ENCODE results near the gene INSYN2A. TPM values are rescaled to one million over a fixed set of nuclear protein-coding genes. Genes with fewer than 3 reads are reported as not detected.

Gene INSYN2A, protein sequence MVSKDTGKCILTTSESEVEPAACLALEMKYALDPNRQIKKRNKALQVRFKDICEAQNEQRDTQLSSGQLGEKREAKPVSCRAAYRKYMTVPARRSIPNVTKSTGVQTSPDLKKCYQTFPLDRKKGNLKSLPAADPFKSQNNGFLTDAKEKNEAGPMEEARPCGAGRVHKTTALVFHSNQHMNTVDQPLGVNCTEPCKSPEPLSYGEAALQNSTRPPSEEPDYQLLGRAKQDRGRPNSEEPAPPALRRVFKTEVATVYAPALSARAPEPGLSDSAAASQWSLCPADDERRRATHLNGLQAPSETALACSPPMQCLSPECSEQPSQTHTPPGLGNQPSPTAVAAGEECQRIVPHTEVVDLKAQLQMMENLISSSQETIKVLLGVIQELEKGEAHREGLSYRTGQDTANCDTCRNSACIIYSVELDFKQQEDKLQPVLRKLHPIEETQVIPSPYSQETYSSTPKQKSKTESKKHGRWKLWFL
- 0.20 and 0.25 TPM in 2 replicates for polyA plus RNA-seq (2011; rRNA removed)
- 0.19 and 0.25 TPM in 2 replicates for polyA plus RNA-seq (2012; cell fraction: cytosol; rRNA removed)
- polyA plus RNA-seq (2012; cell fraction: nucleus; rRNA removed), result 0.20 and 0.23 TPM in 2 replicates
- 0.47 to 0.62 TPM (median 0.54 TPM) in 3 replicates for polyA plus RNA-seq (2017; fragmentation: RNase III; extraction: RNeasy Plus Mini Kit Qiagen cat#74134 plus additional on column Dnase treatment)
- polyA minus RNA-seq (2011; rRNA and poly(A)+ RNA removed), result 0.24 and 0.25 TPM in 2 replicates

DNA sequence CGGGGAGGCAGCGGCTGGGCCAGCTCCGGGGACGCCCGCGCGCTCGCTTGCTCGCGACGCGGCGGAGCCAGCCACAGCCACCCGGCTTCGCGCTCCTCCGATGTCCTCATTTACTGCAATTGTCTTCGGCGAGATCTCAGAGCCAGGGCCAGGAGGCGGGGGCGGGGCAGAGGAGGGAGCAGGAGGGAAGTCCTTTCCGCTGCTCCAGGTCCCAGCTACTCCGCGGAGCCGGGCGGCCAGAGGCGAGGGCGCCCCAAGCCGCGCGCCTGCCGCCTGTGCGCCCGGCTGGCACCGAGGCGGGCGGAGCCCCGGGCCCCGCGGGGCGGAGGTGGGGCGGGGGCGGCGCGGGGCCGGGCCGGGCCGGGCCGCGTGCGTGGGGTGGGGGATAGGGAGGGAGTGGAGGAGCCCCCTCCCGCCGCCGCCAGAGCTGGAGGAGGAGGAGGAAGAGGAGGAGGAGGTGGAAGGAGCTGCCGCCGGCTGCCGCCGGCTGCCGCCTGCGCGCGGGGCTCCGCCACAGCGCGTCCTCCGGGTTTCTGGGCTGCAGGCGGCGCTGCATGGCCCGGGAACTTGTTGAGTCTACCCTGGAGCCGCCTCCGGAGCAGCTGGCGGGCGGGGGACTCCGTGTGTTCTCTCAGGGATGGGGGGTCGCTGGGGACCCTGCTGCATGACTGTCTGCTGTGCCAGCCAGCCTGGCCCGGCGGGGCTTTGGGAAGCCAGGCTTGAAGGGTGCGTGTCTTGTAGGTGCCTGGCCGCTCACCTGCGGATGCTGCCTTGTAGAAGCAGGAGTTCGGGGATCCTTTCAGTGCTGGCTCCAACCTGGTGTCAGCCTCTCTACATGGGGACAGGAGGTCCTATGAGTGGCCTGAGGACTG lies at the start of gene INSYN2A:
INSYN2A (minus strand) TSS at position 310 of the 872 bp plus-strand sequence. CDS start 20,196 bp downstream, outside the sequence.
- FAIRE-seq (no peak), ATAC-seq (peak; percentile 70 to 72), DNase-seq (ENCODE audit: low read depth in 1 of 2, low spot score in 1 of 2) (peak; percentile 43 to 46)
- no peaks in the 10 kb centered on the region for H3K9me3 ChIP-seq
- WGBS (ENCODE audit: missing lambda C conversion rate), result 11% methylated on average over 21 of the region's 81 CpGs
- CTCF ChIA-PET, result interaction anchor here (0.9 to 1.4 kb wide), 2 partner anchors 19 to 46 kb away, joined by 3 to 6 read pairs; no protein-coding TSS in a partner anchor
- H3K4me2 ChIP-seq, result peak within 1 kb of the TSS; percentile 98
- peaks cover 24% of the 10 kb centered on the region for H3K4me1 ChIP-seq
- peak within 1 kb of the TSS; percentile 56 to 87 for H3K27ac ChIP-seq
- H3K4me3 ChIP-seq, result peak within 1 kb of the TSS; percentile 62
- TF ChIP-seq, protein P1, sequence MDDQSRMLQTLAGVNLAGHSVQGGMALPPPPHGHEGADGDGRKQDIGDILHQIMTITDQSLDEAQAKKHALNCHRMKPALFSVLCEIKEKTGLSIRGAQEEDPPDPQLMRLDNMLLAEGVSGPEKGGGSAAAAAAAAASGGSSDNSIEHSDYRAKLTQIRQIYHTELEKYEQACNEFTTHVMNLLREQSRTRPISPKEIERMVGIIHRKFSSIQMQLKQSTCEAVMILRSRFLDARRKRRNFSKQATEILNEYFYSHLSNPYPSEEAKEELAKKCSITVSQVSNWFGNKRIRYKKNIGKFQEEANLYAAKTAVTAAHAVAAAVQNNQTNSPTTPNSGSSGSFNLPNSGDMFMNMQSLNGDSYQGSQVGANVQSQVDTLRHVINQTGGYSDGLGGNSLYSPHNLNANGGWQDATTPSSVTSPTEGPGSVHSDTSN (IDR thresholded peaks at IDR 0.05), result no peak
- TF ChIP-seq, protein P2, sequence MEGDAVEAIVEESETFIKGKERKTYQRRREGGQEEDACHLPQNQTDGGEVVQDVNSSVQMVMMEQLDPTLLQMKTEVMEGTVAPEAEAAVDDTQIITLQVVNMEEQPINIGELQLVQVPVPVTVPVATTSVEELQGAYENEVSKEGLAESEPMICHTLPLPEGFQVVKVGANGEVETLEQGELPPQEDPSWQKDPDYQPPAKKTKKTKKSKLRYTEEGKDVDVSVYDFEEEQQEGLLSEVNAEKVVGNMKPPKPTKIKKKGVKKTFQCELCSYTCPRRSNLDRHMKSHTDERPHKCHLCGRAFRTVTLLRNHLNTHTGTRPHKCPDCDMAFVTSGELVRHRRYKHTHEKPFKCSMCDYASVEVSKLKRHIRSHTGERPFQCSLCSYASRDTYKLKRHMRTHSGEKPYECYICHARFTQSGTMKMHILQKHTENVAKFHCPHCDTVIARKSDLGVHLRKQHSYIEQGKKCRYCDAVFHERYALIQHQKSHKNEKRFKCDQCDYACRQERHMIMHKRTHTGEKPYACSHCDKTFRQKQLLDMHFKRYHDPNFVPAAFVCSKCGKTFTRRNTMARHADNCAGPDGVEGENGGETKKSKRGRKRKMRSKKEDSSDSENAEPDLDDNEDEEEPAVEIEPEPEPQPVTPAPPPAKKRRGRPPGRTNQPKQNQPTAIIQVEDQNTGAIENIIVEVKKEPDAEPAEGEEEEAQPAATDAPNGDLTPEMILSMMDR (IDR thresholded peaks at IDR 0.05), result peak; percentile 38; the same call in 2 of the 3 replicates
- 0 out of 3 replicates have a peak, but pooled peaks have one; percentile 18 for TF ChIP-seq SMC3 (IDR thresholded peaks at IDR 0.05)
- TF ChIP-seq TP53 (CRISPR knock-in tag; IDR thresholded peaks at IDR 0.05), result no peak
- TF ChIP-seq MYC (IDR thresholded peaks at IDR 0.05; ENCODE audit: borderline replicate concordance, low read length), result no peak
- TF ChIP-seq RAD21 (conservative IDR thresholded peaks at IDR 0.05 in 1 of 2, IDR thresholded peaks at IDR 0.05 in 1 of 2), result peak in 1 of 2 experiments; percentile 24; a peak in 1 of 5 replicates
- POLR2A ChIA-PET, result no interaction called here

DNA sequence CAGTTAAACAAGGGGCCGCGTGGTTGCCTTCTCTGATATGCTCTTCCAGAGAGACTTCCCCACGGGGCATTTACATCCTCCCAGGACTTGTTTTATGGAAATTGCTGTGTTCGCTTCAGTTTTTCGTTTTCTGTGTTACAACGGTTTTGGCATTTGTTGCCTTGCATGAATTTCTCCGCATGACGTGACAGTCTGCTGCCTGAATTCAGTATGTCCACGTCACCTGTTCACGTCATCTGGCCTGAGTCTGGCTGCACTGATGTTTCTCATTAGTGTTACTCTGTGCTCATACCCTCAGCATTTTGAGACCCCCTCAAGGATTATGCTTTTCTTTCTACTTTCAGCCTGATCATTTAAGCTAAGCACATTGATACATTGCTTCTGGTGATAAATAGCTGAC lies 49.1 kb upstream of the INSYN2A start:
- no peak for ATAC-seq
- no peak for FAIRE-seq
- no peak for DNase-seq (ENCODE audit: low read depth in 1 of 2, low spot score in 1 of 2)
- ChIA-PET CTCF (no interaction called here), POLR2A (no interaction called here)
- H3K4me3 ChIP-seq, result no peak overlapping the region
- no peaks in the 10 kb centered on the region for H3K9me3 ChIP-seq
- 82% methylated on average over 10 of the region's 10 CpGs for WGBS (ENCODE audit: missing lambda C conversion rate)
- H3K4me1 ChIP-seq, result no peaks in the 10 kb centered on the region
- no peak overlapping the region for H3K27ac ChIP-seq
- H3K4me2 ChIP-seq, result no peak overlapping the region
- peak; percentile 47 for TF ChIP-seq MAFK (IDR thresholded peaks at IDR 0.05; ENCODE audit: partially characterized antibody)
- no peak for TF ChIP-seq CHD2 (IDR thresholded peaks at IDR 0.05; ENCODE audit: low read length, partially characterized antibody)

DNA sequence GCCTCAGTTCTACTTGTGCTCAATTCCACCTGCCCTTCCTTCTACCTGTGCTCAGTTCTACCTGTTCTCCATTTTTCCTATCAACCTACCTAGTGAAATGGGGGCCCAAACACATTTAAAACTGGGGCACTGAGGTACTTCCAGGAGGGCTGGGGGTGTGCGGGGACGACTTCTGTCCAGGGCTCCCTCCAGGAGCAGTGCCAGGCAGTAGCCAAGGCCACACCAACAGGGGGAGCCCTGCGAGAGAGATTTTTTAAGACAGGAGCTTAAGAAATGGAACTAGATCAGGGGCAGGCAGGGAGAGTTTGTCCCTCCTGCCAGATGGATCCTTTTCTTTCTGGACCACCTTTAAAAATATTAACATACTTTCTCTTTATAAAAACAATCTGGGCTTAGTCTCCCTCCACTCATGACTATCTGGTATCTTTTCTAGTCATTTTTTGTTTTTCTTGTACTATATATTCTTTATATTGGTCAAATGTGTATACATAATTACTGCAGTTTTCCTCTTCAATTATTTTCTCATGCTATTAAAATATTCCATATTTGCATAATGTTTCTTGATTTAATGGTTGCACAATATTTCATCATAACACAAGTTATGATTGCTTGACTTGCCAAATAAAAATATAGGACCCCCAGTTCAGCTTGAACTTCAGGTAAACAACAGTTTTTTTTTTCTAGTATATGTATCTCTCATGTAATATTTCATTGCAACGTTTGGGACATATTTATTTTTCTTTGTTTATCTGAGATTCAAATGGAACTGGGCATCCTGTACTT lies 47.3 kb upstream of the INSYN2A start:
- Histone ChIP-seq H3K4me1 (no peaks in the 10 kb centered on the region), H3K27ac (no peak overlapping the region), H3K4me3 (no peak overlapping the region), H3K4me2 (no peak overlapping the region), H3K9me3 (no peaks in the 10 kb centered on the region)
- FAIRE-seq, result no peak
- TF ChIP-seq SMC3 (IDR thresholded peaks at IDR 0.05) (peak; percentile 57; the same call in 2 of the 3 replicates), RAD21 (conservative IDR thresholded peaks at IDR 0.05 in 1 of 2, IDR thresholded peaks at IDR 0.05 in 1 of 2) (peak; percentile 54 to 55)
- TF ChIP-seq, protein P3, sequence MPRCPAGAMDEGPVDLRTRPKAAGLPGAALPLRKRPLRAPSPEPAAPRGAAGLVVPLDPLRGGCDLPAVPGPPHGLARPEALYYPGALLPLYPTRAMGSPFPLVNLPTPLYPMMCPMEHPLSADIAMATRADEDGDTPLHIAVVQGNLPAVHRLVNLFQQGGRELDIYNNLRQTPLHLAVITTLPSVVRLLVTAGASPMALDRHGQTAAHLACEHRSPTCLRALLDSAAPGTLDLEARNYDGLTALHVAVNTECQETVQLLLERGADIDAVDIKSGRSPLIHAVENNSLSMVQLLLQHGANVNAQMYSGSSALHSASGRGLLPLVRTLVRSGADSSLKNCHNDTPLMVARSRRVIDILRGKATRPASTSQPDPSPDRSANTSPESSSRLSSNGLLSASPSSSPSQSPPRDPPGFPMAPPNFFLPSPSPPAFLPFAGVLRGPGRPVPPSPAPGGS (IDR thresholded peaks at IDR 0.05), result no peak
- TF ChIP-seq, protein P2 (IDR thresholded peaks at IDR 0.05), result peak; percentile 66
- 15% methylated on average over 4 of the region's 4 CpGs for WGBS (ENCODE audit: missing lambda C conversion rate)
- peak; percentile 48 to 57 for DNase-seq (ENCODE audit: low read depth in 1 of 2, low spot score in 1 of 2)
- POLR2A ChIA-PET, result no interaction called here
- CTCF ChIA-PET, result interaction anchor here (0.7 to 1.6 kb wide), 7 partner anchors 9 to 96 kb away, joined by 3 to 9 read pairs (median 3); no protein-coding TSS in a partner anchor
- ATAC-seq, result peak; percentile 93 to 97

Measured in A549 (cell line).